ENCODE data around the gene PRDM16. TPM values are rescaled to one million over a fixed set of nuclear protein-coding genes. Genes with fewer than 3 reads are reported as not detected.

The PRDM16 gene
- polyA plus RNA-seq, 2 donors: 0.15 to 0.28 TPM

- 17 to 18% methylated on average over 64 to 82 of the region's 82 CpGs for WGBS, 2 donors
- Histone ChIP-seq H3K27me3 (ENCODE audit: control insufficient read depth in 1 of 2, insufficient read depth in 2 of 2, low read length in 2 of 2) (peaks cover 7 to 22% of the 10 kb centered on the region in 2 donors), H3K27ac (ENCODE audit: low read depth in 2 of 2, low read length in 1 of 2) (no peak overlapping the region), H3K4me1 (ENCODE audit: control insufficient read depth in 2 of 2, insufficient read depth in 2 of 2, low read length in 1 of 2) (peaks cover 0 to 3% of the 10 kb centered on the region in 2 donors), H3K9me3 (ENCODE audit: control insufficient read depth in 2 of 2, insufficient read depth in 1 of 2, low read depth in 1 of 2, low read length in 1 of 2) (no peaks in the 10 kb centered on the region), H3K4me3 (ENCODE audit: low read depth in 1 of 2, low read length in 2 of 2) (no peak overlapping the region), H3K36me3 (ENCODE audit: control insufficient read depth in 2 of 2, insufficient read depth in 2 of 2, low read length in 1 of 2) (no peaks in the 10 kb centered on the region)
Measured at GRCh38 chr1:3073489-3074296, 4.7 kb downstream of the PRDM16 start.

- H3K36me3 ChIP-seq (ENCODE audit: control insufficient read depth in 2 of 2, insufficient read depth in 2 of 2, low read length in 1 of 2): no peaks in the 10 kb centered on the region
- no peak overlapping the region for H3K4me3 ChIP-seq (ENCODE audit: low read depth in 1 of 2, low read length in 2 of 2)
- peaks cover 0 to 3% of the 10 kb centered on the region in 2 donors for H3K4me1 ChIP-seq (ENCODE audit: control insufficient read depth in 2 of 2, insufficient read depth in 2 of 2, low read length in 1 of 2)
- H3K27ac ChIP-seq (ENCODE audit: low read depth in 2 of 2, low read length in 1 of 2): no peak overlapping the region
- whole genome bisulfite sequencing, 2 donors: 59 to 62% methylated on average over 13 of the region's 13 CpGs
- H3K9me3 ChIP-seq (ENCODE audit: control insufficient read depth in 2 of 2, insufficient read depth in 1 of 2, low read depth in 1 of 2, low read length in 1 of 2): no peaks in the 10 kb centered on the region
- H3K27me3 ChIP-seq (ENCODE audit: control insufficient read depth in 1 of 2, insufficient read depth in 2 of 2, low read length in 2 of 2): peaks cover 7 to 22% of the 10 kb centered on the region in 2 donors
Measured at GRCh38 chr1:3074297-3074741, 5.3 kb downstream of the PRDM16 start.

DNA sequence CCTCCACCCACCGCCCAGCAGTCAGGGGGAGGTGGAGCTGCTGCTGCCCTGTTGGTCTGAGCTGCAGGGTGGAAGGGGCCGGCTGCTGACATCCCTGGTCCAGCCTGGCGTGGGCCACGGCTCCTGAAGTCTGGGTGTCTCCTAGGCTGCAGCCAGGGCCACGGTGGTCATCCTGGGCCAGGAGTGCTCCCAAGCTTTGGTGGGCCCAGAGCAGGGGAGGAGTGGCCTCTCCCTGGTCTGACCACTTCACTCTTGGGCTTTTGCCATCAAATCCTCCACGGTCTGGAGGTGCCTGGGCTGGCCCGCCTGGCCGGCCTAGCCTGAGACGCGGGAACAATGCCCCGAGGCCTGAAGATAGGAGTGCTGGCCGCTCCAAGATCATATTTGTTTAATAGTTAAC lies 5.8 kb downstream of the PRDM16 start:
- WGBS, 2 donors: 60 to 70% methylated on average over 11 to 12 of the region's 12 CpGs
- Histone ChIP-seq H3K27me3 (ENCODE audit: control insufficient read depth in 1 of 2, insufficient read depth in 2 of 2, low read length in 2 of 2) (peaks cover 7 to 22% of the 10 kb centered on the region in 2 donors), H3K36me3 (ENCODE audit: control insufficient read depth in 2 of 2, insufficient read depth in 2 of 2, low read length in 1 of 2) (no peaks in the 10 kb centered on the region), H3K4me1 (ENCODE audit: control insufficient read depth in 2 of 2, insufficient read depth in 2 of 2, low read length in 1 of 2) (peaks cover 0 to 3% of the 10 kb centered on the region in 2 donors), H3K4me3 (ENCODE audit: low read depth in 1 of 2, low read length in 2 of 2) (no peak overlapping the region), H3K9me3 (ENCODE audit: control insufficient read depth in 2 of 2, insufficient read depth in 1 of 2, low read depth in 1 of 2, low read length in 1 of 2) (no peaks in the 10 kb centered on the region), H3K27ac (ENCODE audit: low read depth in 2 of 2, low read length in 1 of 2) (no peak overlapping the region)

- peaks cover 7 to 18% of the 10 kb centered on the region in 2 donors for H3K27me3 ChIP-seq (ENCODE audit: control insufficient read depth in 1 of 2, insufficient read depth in 2 of 2, low read length in 2 of 2)
- H3K4me1 ChIP-seq (ENCODE audit: control insufficient read depth in 2 of 2, insufficient read depth in 2 of 2, low read length in 1 of 2): peaks cover 0 to 1% of the 10 kb centered on the region in 2 donors
- no peak overlapping the region for H3K4me3 ChIP-seq (ENCODE audit: low read depth in 1 of 2, low read length in 2 of 2)
- H3K9me3 ChIP-seq (ENCODE audit: control insufficient read depth in 2 of 2, insufficient read depth in 1 of 2, low read depth in 1 of 2, low read length in 1 of 2): no peaks in the 10 kb centered on the region
- H3K36me3 ChIP-seq (ENCODE audit: control insufficient read depth in 2 of 2, insufficient read depth in 2 of 2, low read length in 1 of 2): no peaks in the 10 kb centered on the region
- 78 to 82% methylated on average over 36 of the region's 36 CpGs for WGBS, 2 donors
- H3K27ac ChIP-seq (ENCODE audit: low read depth in 2 of 2, low read length in 1 of 2): no peak overlapping the region
Measured at GRCh38 chr1:3075666-3076362, 6.8 kb downstream of the PRDM16 start.

DNA sequence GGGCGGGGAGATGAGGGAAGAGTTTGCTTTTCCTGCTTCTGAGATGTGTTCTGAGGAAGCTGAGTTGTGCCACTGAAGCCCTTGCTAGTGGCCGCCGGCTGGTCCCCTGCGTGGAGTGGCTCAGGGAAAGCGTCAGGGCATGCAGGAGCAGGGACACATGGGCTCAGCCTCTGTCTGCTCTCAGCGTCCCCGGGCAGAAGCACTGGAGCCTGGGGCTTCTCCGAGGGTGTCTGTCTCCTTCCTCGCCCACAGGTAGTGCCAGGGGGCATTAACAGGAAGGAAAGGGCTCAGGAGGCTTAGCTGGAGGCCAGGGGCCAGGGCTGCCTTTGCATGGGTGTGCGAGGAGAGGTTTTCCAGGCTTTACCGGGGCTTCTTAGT lies 7.3 kb downstream of the PRDM16 start:
- no peaks in the 10 kb centered on the region for H3K4me1 ChIP-seq (ENCODE audit: control insufficient read depth in 2 of 2, insufficient read depth in 2 of 2, low read length in 1 of 2)
- H3K4me3 ChIP-seq (ENCODE audit: low read depth in 1 of 2, low read length in 2 of 2): no peak overlapping the region
- H3K27me3 ChIP-seq (ENCODE audit: control insufficient read depth in 1 of 2, insufficient read depth in 2 of 2, low read length in 2 of 2): peaks cover 7 to 15% of the 10 kb centered on the region in 2 donors
- 62 to 70% methylated on average over 11 of the region's 11 CpGs for WGBS, 2 donors
- no peaks in the 10 kb centered on the region for H3K36me3 ChIP-seq (ENCODE audit: control insufficient read depth in 2 of 2, insufficient read depth in 2 of 2, low read length in 1 of 2)
- H3K27ac ChIP-seq (ENCODE audit: low read depth in 2 of 2, low read length in 1 of 2): no peak overlapping the region
- H3K9me3 ChIP-seq (ENCODE audit: control insufficient read depth in 2 of 2, insufficient read depth in 1 of 2, low read depth in 1 of 2, low read length in 1 of 2): no peaks in the 10 kb centered on the region

- WGBS, 2 donors: 79 to 82% methylated on average over 9 of the region's 9 CpGs
- Histone ChIP-seq H3K4me1 (ENCODE audit: control insufficient read depth in 2 of 2, insufficient read depth in 2 of 2, low read length in 1 of 2) (no peaks in the 10 kb centered on the region), H3K4me3 (ENCODE audit: low read depth in 1 of 2, low read length in 2 of 2) (no peak overlapping the region), H3K36me3 (ENCODE audit: control insufficient read depth in 2 of 2, insufficient read depth in 2 of 2, low read length in 1 of 2) (no peaks in the 10 kb centered on the region), H3K27ac (ENCODE audit: low read depth in 2 of 2, low read length in 1 of 2) (no peak overlapping the region), H3K27me3 (ENCODE audit: control insufficient read depth in 1 of 2, insufficient read depth in 2 of 2, low read length in 2 of 2) (peaks cover 7 to 10% of the 10 kb centered on the region in 2 donors), H3K9me3 (ENCODE audit: control insufficient read depth in 2 of 2, insufficient read depth in 1 of 2, low read depth in 1 of 2, low read length in 1 of 2) (no peaks in the 10 kb centered on the region)
Measured at GRCh38 chr1:3077081-3077480, 8.1 kb downstream of the PRDM16 start.

DNA sequence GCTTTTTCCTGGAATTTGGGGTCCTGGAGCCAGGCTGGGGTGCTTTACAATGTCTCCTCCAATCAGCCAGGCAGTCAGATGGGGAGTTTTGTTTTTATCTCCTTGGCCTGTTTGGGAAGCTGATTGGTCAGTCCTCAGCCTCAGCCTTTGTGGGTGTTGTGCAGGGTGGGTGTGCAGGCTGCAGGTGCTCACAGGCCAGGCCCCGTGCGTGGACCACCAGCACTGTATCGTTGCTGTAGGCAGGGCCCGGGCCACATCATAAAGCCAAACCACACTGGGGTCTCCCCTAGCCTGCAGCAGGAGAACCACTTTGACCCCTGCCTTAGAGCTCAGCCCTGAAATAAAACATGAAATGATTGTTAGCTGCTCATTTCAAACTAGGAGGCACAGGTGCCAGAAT lies 8.6 kb downstream of the PRDM16 start:
- Histone ChIP-seq H3K27me3 (ENCODE audit: control insufficient read depth in 1 of 2, insufficient read depth in 2 of 2, low read length in 2 of 2) (peaks cover 6 to 7% of the 10 kb centered on the region in 2 donors), H3K36me3 (ENCODE audit: control insufficient read depth in 2 of 2, insufficient read depth in 2 of 2, low read length in 1 of 2) (no peaks in the 10 kb centered on the region), H3K4me3 (ENCODE audit: low read depth in 1 of 2, low read length in 2 of 2) (no peak overlapping the region), H3K9me3 (ENCODE audit: control insufficient read depth in 2 of 2, insufficient read depth in 1 of 2, low read depth in 1 of 2, low read length in 1 of 2) (no peaks in the 10 kb centered on the region), H3K27ac (ENCODE audit: low read depth in 2 of 2, low read length in 1 of 2) (no peak overlapping the region), H3K4me1 (ENCODE audit: control insufficient read depth in 2 of 2, insufficient read depth in 2 of 2, low read length in 1 of 2) (no peaks in the 10 kb centered on the region)
- 79 to 91% methylated on average over 4 of the region's 4 CpGs for WGBS, 2 donors

GRCh38 chr1:3078430-3078861 lies 9.4 kb downstream of the PRDM16 start:
- H3K27ac ChIP-seq (ENCODE audit: low read depth in 2 of 2, low read length in 1 of 2): no peak overlapping the region
- H3K4me3 ChIP-seq (ENCODE audit: low read depth in 1 of 2, low read length in 2 of 2): no peak overlapping the region
- WGBS, 2 donors: 58 to 63% methylated on average over 15 of the region's 15 CpGs
- H3K27me3 ChIP-seq (ENCODE audit: control insufficient read depth in 1 of 2, insufficient read depth in 2 of 2, low read length in 2 of 2): peaks cover 0 to 7% of the 10 kb centered on the region in 2 donors
- H3K9me3 ChIP-seq (ENCODE audit: control insufficient read depth in 2 of 2, insufficient read depth in 1 of 2, low read depth in 1 of 2, low read length in 1 of 2): no peaks in the 10 kb centered on the region
- no peaks in the 10 kb centered on the region for H3K4me1 ChIP-seq (ENCODE audit: control insufficient read depth in 2 of 2, insufficient read depth in 2 of 2, low read length in 1 of 2)
- H3K36me3 ChIP-seq (ENCODE audit: control insufficient read depth in 2 of 2, insufficient read depth in 2 of 2, low read length in 1 of 2): no peaks in the 10 kb centered on the region

DNA sequence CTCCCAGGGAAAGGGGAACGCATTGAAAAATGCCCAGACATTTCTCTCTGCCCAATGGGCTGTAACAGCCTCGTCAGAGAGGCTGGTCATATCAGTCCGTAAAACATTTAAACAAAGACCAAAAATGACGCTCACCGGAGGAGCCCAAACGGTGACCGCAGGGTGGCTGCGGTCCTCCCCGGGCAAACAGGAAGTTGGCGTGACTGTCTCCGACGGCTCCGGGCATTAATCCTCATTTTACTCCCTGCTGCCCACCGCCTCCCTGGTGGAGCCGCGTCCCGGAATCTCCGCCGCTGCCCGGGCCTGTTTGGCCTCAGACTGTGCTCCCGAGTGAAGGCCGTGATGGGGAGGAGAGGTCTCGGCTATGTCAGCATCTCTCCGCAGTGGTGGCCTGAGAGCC lies 9.9 kb downstream of the PRDM16 start:
- peaks cover 0 to 7% of the 10 kb centered on the region in 2 donors for H3K27me3 ChIP-seq (ENCODE audit: control insufficient read depth in 1 of 2, insufficient read depth in 2 of 2, low read length in 2 of 2)
- no peaks in the 10 kb centered on the region for H3K36me3 ChIP-seq (ENCODE audit: control insufficient read depth in 2 of 2, insufficient read depth in 2 of 2, low read length in 1 of 2)
- WGBS, 2 donors: 70 to 75% methylated on average over 24 of the region's 24 CpGs
- H3K9me3 ChIP-seq (ENCODE audit: control insufficient read depth in 2 of 2, insufficient read depth in 1 of 2, low read depth in 1 of 2, low read length in 1 of 2): no peaks in the 10 kb centered on the region
- H3K27ac ChIP-seq (ENCODE audit: low read depth in 2 of 2, low read length in 1 of 2): no peak overlapping the region
- no peak overlapping the region for H3K4me3 ChIP-seq (ENCODE audit: low read depth in 1 of 2, low read length in 2 of 2)
- H3K4me1 ChIP-seq (ENCODE audit: control insufficient read depth in 2 of 2, insufficient read depth in 2 of 2, low read length in 1 of 2): no peaks in the 10 kb centered on the region

Data from esophagus (tissue), 2 donors.